ENCODE measurements around the gene C2CD2.
"Not testable (repeated sequence)": the region's sequence is repeated elsewhere in the genome, so short reads cannot be mapped to it uniquely, and the experiment has no call there.

Gene C2CD2

DNA sequence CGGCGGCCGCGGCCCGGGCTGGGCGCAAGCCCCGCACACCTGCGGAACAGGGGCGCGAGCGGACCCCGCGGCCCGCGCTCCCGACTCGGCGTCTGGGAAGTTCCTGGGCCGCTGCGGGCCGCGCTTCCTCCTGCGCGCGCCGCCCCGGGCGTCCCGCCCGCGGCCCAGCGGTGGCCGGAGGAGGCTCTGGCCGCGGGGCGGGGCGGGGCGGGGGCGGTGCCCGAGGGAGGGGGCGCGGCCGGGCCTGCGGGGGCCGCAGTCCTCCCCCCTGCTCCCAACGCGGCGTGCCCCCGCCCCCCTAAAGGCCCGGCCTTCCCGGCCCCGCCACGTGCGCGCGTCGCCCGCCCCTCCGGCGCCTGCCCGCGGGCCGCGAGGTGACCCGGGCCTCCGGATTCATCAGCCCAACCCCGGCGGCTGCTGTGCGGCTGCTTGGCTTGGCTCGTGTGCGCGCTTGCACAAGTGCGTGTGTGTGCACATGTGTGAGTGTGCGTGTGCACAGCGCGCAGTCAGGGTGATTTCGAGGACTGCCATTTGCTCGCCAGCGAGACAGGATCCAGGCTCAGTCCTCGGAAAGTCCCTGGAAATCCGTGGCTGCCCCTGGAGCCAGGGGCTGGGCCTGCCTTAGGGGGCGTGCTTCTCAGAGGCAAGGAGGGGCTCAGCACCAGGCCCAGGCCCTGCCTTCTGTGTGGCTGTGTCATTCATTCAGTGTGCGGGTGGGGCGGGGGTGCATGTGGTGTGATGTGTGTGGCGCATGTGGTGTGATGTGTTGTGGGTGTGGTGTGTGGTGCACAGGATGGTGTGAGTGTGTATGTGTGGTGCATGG, at the start of gene C2CD2:
C2CD2 (minus strand) TSS at position 188 of the 823 bp plus-strand sequence. CDS start 370 bp downstream, outside the sequence.
- peak; percentile 82 for DNase-seq (ENCODE audit: low spot score)

DNA sequence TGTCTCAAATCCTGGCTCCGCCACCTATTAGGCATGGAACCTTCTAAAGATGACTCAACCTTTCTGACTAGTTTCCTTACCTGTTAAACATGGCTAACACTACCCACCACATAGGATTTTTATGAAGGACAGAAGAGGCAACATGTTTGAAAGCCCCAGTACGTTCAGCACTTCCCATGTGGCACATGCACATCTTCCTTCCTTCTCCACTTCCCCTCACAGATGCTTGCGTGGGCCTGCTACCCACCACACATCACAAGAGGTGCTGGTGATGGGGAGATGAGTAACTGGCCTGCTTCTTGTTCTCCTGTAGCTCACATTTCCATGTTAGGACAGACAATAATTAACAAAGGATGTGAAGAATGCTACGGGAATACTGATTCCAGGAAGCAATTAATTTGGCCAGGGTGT, 49.2 kb upstream of the C2CD2 start:
- DNase-seq (ENCODE audit: low spot score) = no peak

DNA sequence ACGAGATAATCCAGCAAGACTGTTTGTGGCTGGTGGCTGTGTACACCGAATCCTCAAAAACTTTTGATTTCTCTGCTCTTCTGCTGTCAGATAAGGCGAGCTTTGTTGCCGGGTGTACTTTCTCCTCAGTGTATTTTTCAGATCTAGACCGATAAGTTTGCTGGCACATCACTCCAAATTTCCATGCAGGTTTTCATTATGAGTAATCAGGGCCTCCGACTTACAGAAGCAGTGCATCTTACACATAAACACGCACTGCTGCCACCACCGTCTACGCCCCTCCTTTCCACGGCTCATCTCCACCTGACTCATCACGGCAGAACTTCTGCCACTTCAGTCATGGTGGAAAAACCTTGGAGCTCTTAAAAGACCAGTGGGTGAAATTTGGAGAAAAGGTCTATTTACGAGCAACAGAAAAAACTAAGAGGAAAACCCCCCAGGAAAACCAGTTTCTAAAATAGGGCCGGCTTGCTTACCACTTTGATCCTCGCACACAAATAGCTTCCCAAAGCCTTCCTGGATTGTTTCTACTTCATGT, 48.7 kb upstream of the C2CD2 start:
- no peak for DNase-seq (ENCODE audit: low spot score)

DNA sequence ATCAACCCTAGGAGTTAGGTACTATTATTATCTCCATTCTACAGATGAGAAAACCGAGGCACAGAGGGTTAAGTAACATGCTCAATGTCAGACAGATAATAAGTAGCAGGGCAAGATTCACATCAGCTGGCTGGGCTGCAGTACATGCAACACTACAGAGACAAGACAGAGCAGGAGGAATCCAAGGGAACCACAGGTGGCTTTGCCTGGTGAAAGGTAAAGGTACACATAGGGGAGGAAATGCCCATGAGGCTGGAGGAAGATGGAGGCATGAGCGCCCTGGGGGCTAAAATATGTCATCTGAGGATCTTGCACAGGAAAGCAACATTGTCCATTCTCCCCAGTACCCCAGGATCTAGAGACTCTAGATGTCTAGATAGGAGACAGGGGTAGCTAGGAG, 48.0 kb upstream of the C2CD2 start:
- DNase-seq (ENCODE audit: low spot score) = no peak

DNA sequence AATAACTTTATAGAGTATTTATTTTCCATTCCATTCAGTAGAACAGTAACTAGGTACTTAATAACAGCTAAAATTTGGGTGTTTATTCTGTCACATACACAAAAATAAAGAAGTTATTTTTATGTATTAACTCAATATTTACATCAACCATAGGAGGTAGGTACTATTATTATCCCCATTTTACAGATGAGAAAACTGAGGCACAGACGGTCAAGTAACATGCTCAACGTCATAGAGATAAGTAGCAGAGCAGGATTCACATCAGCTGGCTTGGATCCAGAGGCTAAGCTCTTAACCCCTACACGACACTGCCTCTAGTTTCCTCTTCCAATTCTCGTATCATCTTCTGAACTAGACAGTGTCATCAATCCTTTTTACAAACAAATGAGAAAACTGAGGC, 47.1 kb upstream of the C2CD2 start:
- DNase-seq (ENCODE audit: low spot score) = no peak

DNA sequence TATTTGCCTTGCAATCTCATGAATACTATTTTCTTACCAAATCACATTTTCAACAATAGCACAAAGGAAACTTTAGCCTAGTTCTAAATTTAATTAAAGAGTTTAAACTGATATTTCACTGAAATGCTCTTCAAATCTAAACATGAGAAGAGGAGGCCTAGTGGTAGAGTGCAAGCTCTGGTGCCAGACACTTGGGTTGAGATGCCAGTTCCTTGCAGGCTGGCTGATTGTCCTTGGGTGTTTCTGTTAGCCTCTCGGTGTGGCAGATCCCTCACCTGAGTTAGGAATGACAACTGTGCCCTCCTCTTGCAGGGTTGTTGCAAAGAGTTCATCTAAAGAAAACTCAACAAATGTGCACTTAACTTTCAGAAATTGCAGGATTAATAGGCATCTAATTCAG, 43.8 kb upstream of the C2CD2 start:
- no peak for DNase-seq (ENCODE audit: low spot score)

DNA sequence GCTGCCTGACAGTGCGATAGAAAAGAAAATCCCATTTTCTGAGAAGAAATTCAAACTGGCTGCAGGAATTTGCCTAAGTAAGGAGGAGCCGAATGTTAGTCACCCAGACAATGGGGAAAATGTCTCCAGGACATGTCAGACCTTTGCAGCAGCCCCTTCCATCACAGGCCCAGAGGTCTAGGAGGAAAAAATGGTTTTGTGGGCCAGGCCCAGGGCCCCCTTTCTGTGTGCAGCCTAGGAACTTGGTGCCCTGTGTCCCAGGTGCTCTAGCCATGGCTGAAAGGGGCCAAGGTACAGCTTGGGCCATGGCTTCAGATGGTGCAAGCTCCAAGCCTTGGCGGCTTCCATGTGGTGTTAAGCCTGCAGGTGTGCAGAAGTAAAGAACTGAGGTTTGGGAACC, 41.8 kb upstream of the C2CD2 start:
- DNase-seq (ENCODE audit: low spot score) = no peak

DNA sequence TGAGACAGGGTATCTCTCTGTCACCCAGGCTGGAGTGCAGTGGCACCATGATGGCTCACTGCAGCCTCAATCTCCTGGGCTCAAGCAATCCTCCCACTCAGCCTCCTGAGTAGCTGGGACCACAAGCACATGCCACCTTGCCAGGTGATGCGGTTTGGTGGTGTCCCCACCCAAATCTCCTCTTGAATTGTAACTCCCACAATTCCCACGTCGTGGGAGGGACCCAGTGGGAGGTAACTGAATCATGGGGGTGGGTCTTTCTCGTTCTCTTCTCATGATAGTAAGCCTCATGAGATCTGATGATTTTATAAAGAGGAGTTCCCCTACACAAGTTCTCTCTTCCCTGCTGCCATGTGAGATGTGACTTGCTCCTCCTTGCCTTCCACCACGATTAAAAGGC, 40.8 kb upstream of the C2CD2 start:
- not testable (repeated sequence) for DNase-seq (ENCODE audit: low spot score)

DNA sequence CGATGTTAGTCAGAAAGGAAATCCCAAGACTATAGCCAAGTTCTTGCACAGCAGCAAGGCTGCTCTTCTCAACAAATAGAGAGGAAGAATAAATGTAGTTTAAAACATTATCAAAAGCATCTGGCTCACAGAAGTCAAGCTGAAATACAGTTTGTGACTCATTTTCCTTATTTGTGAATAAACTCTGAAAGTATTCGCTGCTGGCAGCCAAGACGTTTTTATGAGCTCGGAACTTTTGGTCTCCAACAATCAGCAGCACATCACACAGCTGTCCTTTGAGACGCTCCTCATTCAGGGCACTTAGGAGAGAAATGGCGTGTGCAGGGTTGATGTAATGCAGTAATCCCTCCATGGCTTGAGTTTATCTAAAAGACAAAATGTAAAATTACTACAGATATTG, 39.9 kb upstream of the C2CD2 start:
- DNase-seq (ENCODE audit: low spot score) = no peak

DNA sequence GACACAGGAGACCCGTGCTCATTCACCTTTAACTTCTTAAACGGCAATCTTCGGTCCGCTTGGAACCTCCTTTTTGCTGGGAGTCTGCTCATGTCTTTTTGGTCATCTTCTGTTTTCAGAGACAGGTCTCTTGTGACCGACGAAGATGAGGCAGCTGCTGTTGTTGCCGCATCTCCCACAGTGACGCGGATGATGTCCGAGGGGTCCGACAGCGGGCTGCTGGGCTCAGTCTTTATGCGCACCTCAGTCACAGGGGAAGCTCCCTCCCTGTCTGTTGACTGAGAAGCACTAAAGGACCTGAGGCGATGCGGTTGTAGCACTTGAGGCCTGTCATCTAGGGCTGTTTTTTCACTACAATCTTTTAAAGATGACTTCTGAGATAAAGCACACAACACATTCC, 38.8 kb upstream of the C2CD2 start:
- DNase-seq (ENCODE audit: low spot score) = no peak

DNA sequence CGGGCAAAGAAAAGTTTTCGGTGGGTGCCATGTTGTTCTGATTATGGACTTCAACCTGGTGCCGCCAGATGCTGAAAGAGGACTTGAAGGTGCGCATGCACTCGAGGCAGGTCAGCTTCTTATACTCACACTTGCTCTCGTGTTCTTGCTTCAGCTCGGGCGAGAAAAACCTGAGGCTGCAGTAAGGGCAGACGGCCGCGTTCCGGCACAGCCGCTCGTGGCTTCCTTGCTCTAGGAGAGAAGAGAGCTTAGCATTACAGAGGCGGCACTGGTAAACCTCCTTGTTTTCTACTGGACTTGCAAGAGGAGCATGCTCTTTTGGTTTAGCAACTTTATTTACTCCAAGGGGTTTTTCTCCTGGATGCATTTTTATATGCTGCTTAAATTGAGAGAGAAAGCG, 37.8 kb upstream of the C2CD2 start:
- no peak for DNase-seq (ENCODE audit: low spot score)

DNA sequence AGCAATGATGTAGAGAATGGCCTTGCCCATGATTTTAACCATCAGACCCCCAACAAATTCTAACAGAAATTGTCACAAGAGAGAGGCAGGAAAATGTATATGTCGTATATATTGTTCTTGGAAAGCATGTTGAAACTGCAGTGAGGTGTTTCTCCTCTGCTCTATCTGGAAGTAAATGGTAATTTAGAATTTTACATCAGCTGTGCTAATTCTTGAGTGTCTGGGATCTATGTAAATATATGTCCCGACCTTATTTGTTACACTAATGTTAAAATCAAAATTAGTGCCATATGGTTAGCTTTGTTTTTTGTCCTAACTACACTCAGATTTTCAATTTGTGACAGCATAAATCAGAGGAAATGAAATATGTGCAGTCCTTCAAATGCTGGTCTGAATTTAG, 35.9 kb upstream of the C2CD2 start:
- DNase-seq (ENCODE audit: low spot score) = no peak

DNA sequence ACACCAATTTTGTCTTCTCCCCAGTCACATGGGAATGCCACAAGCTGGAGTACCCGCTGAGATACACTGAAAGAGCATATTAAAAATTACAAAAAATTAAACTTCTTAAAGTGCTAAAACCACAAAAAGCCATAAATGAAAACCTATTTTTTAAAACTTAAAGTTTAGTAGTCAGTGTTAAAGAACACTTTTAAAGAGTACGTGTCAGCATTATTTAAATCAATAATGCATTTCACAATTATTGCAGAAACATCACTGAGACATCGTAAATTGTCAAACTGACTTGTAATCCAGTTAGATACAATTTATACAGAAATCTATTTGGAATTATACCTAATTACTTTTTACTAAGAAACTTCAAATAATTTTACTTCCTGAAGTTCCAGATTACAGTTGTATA, 33.5 kb upstream of the C2CD2 start:
- no peak for DNase-seq (ENCODE audit: low spot score)

DNA sequence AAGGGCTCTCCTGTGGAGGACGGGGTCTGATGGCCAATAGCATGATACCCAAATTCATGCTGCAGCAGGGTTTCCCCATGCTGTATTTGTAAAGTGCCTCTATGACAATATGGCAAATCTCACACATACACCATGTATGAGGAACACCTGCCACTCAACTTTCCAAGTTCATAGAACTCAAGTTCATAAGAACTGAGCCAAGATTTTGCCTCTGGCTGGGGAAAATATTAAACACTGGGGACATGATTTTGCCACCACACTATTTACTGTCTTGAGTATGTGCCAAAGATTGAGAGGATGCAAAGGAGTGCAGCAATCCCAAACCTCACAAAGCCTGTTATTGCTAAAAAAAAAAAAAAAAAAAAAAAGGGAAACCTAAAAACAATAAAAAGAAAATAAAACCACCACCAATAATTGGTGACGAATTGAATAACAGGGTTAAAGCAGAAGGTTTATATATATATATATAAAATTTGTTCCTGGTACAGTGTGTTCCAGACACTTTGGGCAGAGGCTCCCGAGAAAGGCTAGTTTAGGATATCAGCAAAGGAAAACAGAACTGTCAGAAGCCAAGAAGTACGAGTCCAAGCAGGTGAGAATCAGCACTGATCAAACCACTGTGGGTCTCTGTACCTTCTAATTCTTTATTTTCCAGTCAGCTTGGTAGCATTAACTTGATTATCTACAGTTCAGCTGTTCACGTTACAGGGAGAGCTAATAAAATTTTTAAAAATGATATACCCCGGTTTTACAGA, 32.0 kb upstream of the C2CD2 start:
- no peak for DNase-seq (ENCODE audit: low spot score)

DNA sequence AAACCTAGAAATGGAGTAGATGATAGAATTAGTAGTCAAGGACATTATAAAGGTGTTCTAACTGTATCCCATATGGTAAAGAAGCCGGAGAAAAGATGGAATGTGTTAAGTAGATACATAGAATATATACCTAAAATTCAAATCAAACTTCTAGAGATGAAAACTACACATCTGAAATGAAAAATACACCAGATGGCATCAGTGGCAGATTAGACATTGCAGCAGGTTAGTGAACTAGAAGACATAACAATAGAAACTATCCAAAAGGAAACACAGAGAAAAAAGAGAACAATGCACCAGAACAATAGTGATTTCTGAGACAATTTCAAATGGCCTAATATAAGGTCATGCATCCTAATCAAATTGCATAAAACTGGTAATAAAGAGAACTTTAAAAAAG, 29.4 kb upstream of the C2CD2 start:
- DNase-seq (ENCODE audit: low spot score) = no peak

DNA sequence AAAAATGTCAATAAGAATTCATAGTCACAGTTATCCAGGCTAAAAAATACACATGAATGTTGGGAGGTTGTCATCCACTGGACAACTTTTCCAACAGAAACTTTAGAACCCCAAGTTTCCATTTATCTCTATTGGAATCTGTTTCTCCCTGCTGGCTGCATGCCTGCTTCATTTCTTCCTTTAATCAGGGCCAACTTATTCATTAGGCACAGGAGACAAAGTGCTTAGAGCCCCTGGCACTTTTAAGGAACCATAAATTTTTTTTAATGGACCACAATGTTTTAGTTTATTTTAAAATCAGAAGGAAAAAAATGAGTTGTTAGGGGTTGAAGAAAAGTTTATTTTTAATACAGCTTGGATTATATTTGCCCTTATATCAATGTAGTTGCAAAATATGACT, 26.7 kb upstream of the C2CD2 start:
- no peak for DNase-seq (ENCODE audit: low spot score)

DNA sequence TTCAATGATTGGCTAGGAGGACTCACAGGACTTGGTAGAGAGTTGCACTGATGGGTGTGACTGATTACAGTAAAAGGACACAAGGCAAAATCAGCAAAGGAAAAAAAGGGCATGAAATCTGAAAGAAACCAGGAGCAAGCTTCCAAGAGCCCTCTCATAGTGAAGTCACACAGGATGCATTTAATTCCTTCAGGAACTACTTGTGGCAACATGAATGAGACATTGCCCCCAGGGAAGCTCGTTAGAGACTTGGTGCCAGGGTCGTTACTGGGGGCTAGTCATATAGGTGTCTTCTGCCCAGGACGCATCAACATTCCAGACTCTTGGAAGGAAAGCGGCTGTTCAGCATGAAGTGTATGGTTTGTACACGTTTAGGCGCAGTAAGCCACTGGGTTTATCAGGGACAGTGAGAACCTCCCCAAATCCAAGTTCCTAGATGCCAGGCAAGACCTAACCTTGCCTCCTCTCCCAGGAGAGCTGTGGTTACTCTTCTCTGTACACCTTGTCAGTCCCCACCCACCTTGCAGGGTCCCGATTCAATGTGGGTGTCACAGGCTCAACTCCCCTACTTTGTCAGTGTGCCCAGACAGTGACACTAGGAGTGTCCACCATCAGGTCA, 26.0 kb upstream of the C2CD2 start:
- no peak for DNase-seq (ENCODE audit: low spot score)

DNA sequence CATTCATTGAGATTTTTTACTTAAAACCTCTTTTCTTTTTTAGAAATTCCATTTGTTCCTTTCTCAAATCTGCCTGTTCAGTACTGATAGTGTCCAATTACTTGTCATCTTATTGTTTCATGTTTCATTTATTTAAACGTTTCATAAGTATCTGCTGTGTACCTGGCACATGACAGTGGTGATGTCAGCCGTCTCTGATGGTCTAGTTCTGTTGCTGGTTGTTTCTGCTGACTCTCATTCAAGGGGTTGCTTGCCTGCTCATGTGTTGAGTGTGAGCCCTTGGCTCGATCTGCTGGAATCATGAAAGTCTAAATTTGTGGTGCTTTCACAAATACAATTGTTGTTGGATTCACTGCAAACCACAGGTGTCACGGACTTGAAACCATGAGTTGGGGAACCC, 25.5 kb upstream of the C2CD2 start:
- DNase-seq (ENCODE audit: low spot score) = no peak

DNA sequence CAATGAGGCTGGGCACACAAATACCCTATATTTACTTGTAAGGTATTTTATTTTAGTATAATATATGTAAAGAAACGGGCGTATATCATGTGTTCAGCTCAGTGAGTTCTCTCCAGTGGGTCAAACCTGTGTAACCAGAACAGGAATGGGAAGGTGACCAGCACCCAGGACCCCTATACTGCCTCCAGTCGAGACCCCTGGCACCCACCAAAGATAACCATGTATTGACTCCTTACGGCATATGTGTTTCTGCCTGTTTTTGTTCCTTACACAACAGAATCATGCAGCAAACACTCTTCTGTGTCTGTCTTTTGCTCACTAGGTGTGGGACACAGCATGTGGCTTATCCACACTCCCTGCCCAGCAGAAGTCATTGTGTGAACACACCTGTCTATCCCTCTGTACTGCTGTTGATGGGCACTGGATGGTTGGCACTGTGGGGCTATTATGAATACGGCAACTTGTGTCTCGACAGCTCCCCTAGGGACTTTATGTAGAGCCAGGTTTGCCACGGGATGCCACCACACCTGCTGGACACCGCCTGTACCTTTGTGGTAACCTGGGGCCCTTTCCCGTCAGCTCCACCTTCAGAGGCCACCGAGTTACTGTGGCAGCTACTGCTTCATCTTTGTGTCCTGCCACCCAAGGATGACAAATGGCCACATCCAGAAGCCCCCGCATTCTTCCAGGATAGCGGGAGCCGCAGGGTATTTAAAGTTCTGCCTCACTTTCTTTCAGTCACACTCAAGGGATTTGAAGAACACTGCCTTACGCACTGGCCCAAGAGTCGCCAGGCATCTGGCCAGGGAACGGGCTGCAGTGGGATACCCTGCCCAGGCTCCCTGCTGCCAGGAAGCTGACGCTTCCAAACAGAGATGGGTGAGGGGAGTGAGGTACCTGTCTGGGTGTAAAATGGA, 23.5 kb upstream of the C2CD2 start:
- no peak for DNase-seq (ENCODE audit: low spot score)

DNA sequence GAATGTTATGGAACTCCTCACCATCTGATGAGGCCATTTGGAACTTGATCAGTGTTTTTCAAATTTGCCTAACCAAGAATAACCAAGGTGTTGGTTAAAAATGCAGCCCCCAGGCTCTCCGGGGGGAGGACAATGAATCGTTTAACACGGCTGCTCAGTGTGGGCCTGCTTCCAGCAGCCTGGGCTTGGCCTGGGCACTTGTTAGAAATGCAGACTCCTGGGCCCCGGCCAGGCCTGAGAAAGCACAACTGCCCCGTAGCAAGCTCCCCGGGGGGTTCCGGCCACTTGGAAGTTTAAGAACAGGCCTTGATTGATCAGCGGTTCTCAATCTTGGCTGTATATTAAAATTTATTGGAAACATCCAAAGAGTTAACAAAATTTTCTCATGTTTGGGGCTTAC, 22.8 kb upstream of the C2CD2 start:
- DNase-seq (ENCODE audit: low spot score) = no peak

DNA sequence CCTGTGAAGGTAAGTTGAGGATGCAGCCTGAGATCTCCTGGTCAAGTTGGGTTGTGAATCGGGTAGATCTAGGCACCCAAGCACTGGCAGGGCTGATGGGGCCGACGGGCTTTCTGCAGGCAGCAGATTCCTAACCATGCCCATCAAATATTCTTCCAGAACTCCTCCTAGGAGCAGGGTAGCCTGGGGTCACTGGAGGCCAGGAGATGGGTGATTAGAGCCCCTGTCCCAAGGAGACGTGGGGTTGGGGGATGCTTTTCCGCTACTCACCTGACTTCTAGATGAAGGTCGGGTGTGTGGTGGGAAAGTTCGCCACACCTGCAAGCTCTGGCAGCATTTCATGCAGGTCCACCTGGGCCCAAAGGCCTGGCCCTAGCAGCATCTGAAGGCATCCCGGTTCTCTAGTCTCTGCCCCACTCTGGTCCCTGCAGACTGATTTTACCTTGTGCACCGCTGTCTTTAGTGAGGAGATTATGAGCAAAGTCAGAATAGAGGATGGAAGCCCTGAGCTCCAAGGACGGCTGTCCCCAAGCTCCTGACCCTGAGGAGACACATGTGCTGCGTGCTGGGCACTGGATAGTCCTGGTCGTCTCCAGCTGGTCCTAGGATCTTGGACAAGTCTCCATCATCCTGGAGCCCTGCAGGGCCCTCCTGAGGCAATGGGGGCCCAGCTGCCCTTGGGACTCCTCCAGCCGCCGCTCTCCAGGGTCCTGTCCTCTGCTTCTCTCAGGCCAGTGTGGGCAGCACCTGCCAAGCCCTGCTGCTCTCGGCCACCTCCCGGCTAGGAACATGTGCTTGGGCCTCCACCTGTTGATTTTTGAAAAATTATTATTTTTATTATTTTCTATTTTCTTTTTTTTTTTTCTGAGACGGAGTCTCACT, 21.8 kb upstream of the C2CD2 start:
- DNase-seq (ENCODE audit: low spot score) = peak; percentile 52

All from ecto neural progenitor cell (in vitro differentiated cells).